Activated CD4-positive, CD25-positive, alpha-beta regulatory T cell treated with anti-CD3 and anti-CD28 coated beads, Interleukin-2, amount 50 U/mL, for 24 hours (primary cell): ENCODE results near the gene PTGER1.

ENCODE experiments used
- ATAC-seq, 2 donors: fragments of 150-1000 bp; cut with Tn5 transposase; one replicate each; pipeline ENCODE4 v1.10.0; 2021; ENCODE audit warnings: mild to moderate bottlenecking in 1 of 2, moderate library complexity in 1 of 2

Gene PTGER1

GRCh38 chr19:14497228-14497921 lies 22.2 kb upstream of the PTGER1 start:
- no peak for ATAC-seq

DNA sequence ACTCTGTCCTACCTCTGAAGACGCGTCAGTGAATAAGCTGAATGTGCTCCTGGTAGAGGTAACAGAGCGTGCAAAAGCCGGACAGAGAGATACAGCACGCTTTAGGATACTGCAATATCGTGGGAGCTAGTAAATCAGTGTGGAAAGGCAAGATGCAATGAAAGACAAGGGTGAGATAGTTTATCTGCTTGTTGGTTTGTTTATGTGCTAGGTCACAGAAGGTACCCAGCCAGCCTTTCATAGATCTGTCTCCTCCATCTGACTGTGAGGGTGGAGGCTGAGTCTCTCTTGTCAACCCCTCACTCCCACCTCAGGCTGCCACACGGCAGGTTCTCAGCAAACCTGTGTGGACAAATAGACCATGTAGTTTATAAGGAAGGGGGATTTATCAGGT lies 21.7 kb upstream of the PTGER1 start:
- no peak for ATAC-seq

DNA sequence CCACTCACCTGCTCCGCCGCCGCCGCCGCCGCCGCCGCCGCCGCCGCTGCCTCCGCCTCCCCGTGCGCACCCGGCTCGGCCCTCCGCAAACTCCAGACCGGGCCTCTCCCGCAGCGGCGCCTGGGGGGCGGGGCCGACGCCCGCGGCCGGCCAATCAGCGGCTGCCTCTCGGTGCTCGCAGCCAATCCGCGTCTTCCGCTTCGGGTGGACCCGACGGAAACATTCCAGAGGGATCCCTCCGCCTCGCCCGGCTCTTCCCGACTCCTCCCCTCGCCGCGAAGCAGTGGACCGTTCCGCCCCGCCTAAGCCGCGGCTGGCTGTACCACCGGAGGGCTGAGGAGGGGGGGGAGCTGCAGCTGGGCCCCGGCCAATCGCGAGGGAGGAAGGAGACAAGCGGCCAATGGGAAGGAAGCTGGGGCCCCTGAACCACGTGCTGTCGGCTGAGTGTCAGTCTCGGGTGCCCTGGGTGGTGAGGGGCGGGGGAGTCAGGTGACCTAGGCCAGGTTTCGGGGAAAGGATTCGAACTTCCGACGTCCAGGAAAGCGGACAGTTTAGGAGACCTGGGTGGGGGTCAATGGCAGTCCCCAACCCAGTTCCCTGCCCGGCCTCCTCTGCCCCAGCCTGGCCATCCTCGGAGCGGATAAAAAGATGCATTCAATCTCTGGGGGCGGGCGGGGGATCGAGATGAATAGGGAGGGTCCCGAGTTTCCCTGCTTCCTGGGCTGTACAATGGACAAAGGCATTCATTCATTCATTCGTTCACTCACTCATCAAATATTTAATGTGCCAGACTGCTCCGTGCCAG lies 21.1 kb upstream of the PTGER1 start, which contains the start of gene GIPC1:
TSS of gene GIPC1 (minus strand) at position 99 of the 805 bp plus-strand sequence. CDS start 13,151 bp downstream, outside the sequence.
- ATAC-seq: peak; percentile 90 to 91

DNA sequence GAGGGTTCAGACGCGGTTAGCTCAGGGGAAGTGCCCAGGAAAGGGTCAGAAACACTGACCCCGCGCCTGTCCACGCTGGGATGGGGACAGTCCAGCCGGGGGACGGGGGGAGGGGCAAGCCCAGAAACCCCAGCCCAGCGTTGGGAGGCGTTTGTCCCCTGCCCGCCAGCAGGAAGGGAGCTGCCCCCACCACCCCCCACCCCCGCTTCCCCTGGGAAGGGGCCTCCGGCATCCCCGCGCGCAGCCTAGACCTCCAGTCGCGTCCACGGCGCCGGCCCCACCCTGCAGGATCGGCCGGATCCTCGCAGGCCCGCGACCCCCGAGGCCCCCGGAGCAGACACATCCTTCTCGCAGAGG lies 20.5 kb upstream of the PTGER1 start:
- ATAC-seq: no peak

DNA sequence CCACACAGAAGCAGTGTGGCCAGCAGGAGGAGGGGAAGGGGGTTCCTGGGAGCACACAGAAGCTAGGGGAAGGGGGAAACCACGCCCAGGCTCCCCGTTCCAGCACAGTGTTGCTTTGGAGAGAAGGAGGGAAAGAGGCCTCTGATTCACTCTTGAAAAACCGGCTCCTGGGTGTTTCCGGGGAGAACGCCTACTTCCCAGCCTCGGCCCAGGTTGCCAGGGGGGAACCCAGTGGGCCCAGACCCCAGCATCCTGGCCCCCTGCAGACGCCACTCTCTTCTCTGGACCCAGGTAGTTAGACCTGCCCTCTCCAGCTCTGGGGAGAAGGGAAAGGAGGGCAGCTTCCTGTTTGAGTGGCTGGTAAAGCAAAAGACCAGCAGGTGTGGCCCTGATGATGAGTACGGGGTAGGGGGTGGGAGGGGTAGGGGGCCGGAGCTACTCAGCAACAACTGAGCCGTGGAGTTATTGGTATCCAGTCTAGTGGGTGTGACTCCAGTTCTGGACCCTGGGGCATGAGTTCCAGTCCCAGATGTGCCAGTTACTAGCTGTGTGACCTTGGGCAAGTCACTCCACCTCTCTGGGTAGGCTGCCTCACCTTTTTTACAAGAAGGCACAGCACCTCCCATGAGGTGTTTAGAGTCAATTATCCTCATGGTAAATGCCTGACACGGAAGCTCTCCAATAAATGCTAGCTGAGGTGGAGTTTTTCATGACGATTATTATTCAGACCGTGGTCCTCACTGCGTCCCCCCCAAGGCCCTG lies 19.9 kb upstream of the PTGER1 start:
- no peak for ATAC-seq

DNA sequence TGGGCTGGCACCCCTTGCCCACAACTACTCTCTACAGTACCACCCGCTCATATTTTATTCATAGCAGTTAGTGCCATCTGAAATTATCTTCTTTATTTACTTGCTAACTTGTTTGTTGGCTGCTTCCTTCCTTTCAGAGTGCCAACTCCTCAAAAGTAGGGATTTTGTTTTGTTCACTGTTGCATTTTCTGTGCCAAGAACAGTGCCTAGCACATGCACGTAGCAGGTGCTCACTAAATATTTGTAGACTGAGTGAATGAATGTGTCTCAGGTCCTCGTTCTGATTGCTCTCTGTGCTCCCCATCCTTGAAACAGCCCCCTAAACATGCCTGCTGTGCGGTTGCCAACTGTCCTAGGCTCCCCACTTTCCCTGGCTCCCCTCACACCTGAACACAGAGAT lies 19.3 kb upstream of the PTGER1 start:
- no peak for ATAC-seq

GRCh38 chr19:14492756-14493337 lies 17.7 kb upstream of the PTGER1 start:
- ATAC-seq: no peak

GRCh38 chr19:14487370-14488125 lies 12.4 kb upstream of the PTGER1 start:
- ATAC-seq: no peak

DNA sequence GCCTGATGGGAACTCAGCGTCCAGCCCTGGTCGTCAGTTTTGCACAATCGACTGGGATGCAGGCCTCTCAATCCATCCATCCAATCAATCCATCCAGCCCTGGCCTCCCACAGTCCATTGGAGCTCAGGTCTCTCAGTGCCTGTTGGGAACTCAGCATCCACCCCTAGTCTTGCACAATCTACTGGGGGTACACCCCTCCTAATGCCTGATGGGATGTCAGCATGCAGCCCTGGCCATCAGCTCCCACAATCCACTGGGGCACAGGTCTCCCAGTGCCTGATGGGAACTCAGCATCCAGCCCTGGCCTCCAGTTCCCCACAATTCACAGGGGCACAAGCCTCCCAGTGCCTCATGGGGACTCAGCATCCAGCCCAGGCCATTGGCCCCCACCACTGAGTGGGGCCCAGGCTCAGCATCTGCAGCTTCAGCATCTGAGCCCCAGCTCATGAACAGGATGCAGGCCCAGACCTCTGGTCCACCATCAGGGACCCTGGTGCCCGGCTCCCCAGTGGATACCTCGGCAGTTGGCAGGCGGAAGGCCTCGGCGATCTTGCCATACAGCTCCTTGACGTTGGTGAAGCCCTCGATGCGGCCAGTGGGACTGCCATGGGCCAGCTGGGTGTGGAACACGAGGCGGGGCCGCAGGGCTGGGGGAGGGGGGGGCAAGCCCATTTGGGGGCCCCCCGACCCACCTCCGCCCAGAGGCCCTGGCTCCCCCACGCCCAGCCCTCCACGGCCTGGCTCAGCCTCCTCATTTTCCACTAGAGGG lies 7.2 kb upstream of the PTGER1 start:
- ATAC-seq: no peak

DNA sequence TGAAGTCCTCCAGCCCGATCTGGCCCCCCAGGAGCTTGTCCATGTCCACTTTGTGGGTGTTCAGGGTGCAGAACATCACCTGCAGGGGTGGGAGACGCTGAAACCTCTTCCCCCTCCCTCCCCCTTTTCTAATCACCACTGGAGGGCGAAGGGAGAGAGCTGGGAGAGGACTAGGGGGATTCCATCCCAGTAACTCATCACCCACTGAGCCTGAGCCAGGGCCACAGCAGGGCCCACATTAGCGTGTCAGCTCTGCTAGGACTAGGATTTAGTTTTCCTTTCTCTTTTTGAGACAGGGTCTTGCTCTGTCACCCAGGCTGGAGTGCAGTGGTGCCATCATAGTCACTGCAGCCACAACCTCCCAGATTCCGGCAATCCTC lies 5.5 kb upstream of the PTGER1 start:
- ATAC-seq: no peak

- peak; percentile 37 to 60 for ATAC-seq
These were observed 5.0 kb upstream of the PTGER1 start for GRCh38 chr19:14479975-14480699.

- no peak for ATAC-seq
These were observed 4.3 kb upstream of the PTGER1 start for GRCh38 chr19:14479309-14479974.

DNA sequence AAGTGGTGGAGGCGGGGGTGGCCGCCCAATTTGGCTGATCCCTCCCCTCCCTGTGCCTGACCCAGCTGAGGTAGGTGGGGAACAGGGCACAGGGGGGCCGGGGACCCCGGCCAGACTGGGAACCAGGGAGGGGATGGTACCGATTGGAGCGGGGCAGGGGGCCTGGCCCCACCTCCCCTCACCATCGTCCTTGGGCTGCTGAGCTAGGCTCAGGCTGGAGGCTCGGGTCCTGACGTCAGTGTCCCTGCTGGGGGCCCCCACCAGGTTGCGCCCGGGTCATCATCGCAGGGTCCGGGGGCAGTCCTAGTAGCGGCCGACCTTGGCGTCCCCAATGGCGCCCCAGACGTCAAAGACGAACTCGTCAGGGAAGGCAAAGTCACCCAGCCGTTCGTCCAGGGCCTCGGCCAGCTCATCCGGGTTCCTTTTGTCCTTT lies 3.0 kb upstream of the PTGER1 start:
- ATAC-seq: no peak

GRCh38 chr19:14477418-14478112 lies 2.4 kb upstream of the PTGER1 start:
- ATAC-seq: no peak

DNA sequence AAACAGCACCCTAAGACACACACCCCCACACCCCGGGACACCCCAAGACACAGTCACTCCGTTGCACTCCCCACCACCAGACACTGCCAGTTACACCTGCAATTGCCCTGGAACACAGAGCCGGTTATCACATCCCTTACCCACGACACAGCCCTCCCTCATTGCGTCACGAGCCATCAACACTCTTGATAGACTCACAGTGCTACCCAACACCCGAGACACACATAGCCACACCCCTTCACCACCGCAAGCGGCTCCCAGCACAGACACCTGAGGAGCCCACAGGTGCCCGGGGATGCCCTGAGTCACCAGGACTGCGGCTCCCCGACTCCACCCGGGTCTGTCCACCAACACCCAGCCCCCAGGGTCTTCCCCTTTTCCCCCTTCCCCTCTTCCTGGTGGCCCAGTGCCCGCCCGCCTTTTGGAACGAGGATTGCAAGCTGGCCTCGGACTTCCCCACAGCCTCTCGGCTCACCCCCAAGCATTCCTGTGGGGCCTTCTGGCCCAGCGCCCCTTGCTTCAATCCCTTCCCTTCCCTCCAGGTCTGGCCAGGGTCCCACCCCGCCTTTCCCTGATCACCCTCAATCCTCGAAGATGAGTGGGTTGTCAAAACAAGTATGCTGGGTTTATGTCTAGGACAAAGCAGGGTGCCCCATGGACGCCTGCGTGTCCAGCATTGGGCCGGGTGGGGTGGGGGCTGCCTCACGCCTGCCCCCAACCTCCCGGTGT lies 1.7 kb upstream of the PTGER1 start:
- ATAC-seq: no peak

- no peak for ATAC-seq
These were observed 1.1 kb upstream of the PTGER1 start for GRCh38 chr19:14476327-14476672.

DNA sequence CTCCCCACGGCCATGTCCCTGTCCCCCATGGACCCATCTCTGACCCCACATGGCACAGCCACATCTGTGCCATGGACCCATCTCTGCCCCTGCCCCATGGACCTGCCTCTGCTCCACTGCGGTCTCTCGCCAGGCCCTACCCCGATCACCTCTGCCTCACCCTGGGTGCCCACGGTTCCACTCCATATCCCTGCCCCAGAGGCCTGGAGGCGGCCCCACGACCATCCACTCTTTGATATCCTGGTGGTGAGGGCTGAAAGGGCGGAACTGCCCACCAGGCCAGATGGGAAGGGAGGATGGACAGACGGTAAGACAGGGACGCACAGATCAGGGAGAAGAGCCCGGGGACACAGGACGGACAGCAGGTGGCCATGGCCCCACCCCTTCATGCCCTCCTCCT lies 327 bp downstream of the PTGER1 start:
- no peak for ATAC-seq

GRCh38 chr19:14473978-14474578 lies 1.1 kb downstream of the PTGER1 start:
- no peak for ATAC-seq
